Hematopoietic multipotent progenitor cell treated with erythropoietin and hydrocortisone succinate and interleukin-3 and kit ligand, for 6 days (in vitro differentiated cells): ENCODE data around the gene CACYBP.
"Not testable (repeated sequence)": the region's sequence is repeated elsewhere in the genome, so short reads cannot be mapped to it uniquely, and the experiment has no call there.

Experiments
- DNase-seq: peaks from one replicate; pipeline ENCODE4 v3.0.0-alpha.2; 2015

CACYBP gene

DNA sequence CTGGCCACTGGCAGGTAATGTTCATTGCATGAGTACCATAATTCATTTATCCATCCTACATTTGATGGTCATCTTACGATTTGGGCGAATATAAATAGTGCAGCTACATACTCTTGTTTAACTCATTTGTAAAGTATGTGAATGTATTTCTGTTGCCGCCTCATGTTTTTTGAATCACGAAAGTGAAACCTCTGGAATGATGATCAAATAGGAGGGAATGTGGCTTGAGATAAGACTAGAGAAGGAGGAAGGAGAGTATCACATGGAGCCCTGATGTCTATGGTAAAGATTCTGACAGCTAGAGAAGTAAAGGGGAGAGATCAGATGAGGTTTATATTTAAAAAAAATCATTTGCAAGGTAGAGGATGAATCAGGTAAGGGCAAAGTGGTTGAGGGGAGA lies 15.5 kb downstream of the CACYBP start:
- no peak for DNase-seq

DNA sequence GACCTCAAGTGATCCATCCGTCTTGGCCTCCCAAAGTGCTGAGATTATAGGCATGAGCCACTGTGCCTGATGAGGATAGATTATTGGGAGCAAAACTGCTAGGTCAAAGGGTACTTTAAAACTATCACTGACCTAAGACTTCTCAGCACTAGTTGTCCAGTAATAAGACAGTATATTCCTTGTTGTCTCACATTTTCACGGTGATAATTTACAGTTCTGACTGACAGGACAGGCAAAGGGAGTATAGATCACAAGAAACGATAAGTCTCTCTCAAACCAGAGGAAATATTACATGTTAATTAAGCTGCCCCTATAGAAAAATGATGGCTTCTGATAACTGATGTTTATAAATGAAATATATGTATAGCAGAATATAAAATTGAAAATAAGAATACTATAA lies 19.8 kb downstream of the CACYBP start:
- no peak for DNase-seq

GRCh38 chr1:175023043-175023921 lies 23.5 kb downstream of the CACYBP start, which contains the start of gene MRPS14:
Gene MRPS14, minus strand, starts transcription at chr1:175023425. Its CDS starts 17 bp downstream, at chr1:175023408.
- peak; percentile 98 for DNase-seq

DNA sequence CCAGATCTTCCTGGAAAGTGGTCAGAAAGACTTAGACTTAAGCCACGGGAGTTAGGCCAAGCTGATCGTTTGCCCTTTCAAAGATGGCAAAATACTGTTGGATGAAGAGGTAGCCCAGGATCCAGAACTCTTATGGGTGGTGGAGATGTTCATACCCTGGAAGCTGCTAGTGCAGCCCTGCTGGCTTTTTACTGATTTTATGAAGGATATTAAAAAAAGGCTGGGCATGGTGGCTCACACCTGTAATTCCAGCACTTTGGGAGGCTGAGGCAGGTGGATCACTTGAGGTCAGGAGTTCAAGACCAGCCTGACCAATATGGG lies 24.1 kb downstream of the CACYBP start:
- DNase-seq: not testable (repeated sequence)

DNA sequence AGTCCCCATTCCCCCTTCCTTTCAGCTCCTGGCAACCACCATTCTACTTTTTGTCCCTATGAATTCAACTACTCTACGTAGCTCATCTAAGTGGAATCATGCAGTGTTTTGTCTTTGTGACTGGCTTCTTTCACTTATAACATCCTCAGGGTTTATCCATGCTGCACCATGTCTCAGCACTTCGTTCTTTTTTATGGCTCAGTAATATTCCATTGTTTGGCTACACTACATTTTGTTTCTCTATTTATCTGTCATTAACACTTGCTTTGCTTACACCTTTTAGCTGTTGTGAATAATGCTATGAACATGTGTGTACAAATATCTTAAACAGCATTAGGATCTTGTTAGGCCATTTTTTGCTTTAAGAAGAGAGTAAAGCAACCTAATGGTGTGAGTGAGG lies 25.0 kb downstream of the CACYBP start:
- DNase-seq: no peak

- no peak for DNase-seq
These were observed 34.2 kb downstream of the CACYBP start for GRCh38 chr1:175033953-175034352.

- DNase-seq: no peak
These were observed 35.0 kb downstream of the CACYBP start for GRCh38 chr1:175034775-175035174.

- no peak for DNase-seq
These were observed 36.1 kb downstream of the CACYBP start for GRCh38 chr1:175035865-175036264.

GRCh38 chr1:175036476-175036875 lies 36.7 kb downstream of the CACYBP start:
- no peak for DNase-seq

GRCh38 chr1:175037416-175037815 lies 37.7 kb downstream of the CACYBP start:
- DNase-seq: no peak

GRCh38 chr1:175040324-175040879 lies 40.7 kb downstream of the CACYBP start:
- DNase-seq: no peak

- DNase-seq: no peak
These were observed 42.9 kb downstream of the CACYBP start for GRCh38 chr1:175042650-175043049.

GRCh38 chr1:175043824-175044223 lies 44.1 kb downstream of the CACYBP start:
- DNase-seq: no peak

GRCh38 chr1:175044591-175044990 lies 44.8 kb downstream of the CACYBP start:
- not testable (repeated sequence) for DNase-seq

DNA sequence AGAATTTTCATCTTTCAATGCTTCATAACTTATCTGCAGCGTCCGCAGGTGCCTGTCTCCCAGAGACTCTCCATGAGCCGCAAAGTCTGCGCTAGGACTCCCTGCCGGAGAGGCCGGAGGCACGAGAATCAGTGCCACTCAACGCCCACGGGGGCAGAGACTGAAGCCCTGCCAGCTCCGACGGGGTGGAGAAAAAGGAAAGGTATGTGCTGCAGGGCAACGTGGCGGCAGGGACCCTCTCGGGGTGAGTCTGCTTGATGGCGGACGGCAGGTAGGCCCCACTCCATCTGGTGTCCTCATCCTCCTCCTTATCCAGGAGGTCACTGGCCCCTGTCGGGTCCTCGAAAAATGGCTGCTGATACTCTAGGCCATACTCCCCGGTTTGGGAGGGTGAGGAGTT lies 45.4 kb downstream of the CACYBP start:
- no peak for DNase-seq

- DNase-seq: no peak
These were observed 45.8 kb downstream of the CACYBP start for GRCh38 chr1:175045519-175045918.

- DNase-seq: no peak
These were observed 51.2 kb downstream of the CACYBP start for GRCh38 chr1:175050992-175051391.

- no peak for DNase-seq
These were observed 55.0 kb downstream of the CACYBP start for GRCh38 chr1:175054736-175055135.
